Measurements from ENCODE around the gene DBH.

DBH gene

DNA sequence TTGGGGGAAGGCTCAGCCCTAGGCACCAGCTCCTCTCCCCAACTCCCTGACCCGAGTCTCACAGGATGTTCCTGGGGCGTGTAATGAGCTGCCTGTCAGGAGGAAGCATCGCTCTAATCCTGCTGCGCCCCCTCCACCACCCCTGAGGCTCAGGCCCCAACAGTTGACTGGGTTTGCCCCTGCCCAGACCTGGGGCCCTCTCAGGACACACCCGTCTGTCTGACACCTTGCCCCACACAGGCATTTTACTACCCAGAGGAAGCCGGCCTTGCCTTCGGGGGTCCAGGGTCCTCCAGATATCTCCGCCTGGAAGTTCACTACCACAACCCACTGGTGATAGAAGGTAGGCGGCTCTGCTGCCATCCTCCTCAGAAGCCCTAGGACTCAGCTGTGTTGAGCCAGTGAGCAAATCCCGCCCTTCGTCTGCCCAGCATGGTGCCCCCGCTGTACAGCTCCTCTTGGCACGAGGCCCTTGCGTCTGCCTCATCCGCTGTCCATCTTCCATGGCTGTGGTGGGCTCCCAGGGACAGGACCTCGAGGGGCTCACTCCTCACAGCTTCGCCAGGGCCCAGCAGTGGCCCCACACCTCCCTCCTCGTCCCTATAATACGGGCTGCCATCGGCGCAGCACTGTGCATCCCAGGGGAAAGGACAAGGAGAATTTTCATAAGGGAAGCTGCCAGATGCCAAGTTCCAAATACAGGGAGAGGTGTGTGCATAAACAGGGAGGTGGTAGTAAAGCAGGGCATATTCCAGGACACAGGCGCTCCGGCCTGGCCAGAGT lies 8.0 kb downstream of the DBH start:
- no peak for DNase-seq (ENCODE audit: low read depth)

DNA sequence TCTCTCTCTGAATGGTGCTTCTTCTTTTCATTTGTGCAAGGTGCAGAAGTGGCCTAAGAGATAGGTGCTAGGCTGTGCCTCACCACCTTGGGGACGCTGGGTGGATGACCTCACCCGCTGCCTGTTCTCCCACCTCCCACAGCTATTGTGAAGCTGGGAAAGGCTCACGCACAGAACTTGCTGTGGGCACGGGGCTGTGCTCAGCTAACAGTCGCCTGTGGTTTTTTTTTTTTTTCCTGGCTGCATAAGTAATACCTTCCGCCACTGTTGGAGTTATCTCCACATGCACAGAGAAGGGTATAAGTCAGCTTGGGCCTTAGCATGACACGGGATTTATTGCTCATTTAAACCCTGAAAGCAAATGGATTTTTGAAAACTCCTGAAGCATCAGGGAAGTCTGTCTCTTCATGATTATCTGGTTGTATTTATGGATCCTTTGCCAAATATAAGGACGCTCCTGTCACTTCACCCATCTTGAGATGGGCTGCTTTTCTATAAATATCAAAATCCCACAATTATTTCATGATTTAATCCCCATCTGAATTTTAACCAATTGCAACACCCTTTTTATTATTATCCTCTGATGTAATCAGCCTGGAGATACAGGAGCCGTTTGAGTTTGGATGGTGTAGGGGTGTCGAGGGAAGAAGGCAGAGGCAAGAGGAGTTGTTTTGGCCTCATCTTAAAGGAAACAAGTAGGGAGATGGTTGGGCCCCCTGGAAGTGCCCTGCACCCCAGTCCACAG lies 9.0 kb downstream of the DBH start:
- no peak for DNase-seq (ENCODE audit: low read depth)

- no peak for DNase-seq (ENCODE audit: low read depth)
Observed at GRCh38 chr9:133647148-133647547, 11.0 kb downstream of the DBH start.

DNA sequence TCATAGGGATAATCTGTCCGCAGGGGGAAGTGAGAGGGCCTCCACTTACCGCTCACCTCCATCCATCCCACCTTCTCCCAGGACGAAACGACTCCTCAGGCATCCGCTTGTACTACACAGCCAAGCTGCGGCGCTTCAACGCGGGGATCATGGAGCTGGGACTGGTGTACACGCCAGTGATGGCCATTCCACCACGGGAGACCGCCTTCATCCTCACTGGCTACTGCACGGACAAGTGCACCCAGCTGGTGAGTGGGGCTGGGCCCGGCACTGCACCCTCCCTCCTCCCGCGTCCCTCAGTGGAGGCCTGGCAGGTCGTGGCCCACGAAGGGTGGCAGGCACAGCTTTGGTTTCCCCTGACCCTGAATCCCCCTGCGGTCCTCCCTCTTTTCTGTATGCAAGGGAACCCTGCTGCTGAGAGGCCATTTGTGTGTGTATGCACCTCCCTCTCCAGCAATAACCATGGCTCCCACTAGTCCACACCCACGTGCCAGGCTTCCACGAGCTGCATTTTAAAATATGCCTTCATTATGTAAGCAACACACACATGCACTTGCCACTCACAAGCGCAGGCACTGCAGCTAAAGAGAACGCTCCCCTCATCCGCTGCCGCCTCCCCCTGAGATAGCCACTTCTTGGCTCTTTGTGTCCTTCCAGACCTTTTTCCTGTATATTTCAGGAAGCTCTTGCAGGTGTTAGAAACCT lies 11.8 kb downstream of the DBH start:
- no peak for DNase-seq (ENCODE audit: low read depth)

DNA sequence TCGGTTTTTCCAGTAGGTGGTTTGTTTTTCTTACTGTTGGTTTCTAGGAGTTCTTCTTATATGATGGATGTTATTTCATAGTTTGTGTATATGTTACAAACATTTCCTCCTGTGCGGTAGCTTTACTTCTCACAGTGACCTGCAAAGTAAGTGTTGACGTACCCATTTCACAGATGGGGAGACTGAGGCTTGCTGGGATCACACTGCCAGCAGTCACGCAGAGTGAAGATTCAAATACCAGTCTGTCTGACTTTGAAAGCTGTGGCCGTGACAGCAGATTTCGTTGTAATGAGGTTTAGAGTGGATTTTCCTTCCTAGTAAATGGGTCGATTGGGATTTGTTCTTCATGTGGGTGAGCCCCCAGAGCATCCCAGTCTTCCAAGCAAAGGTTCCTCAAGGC lies 13.0 kb downstream of the DBH start:
- DNase-seq (ENCODE audit: low read depth): no peak

GRCh38 chr9:133650026-133650425 lies 13.9 kb downstream of the DBH start:
- no peak for DNase-seq (ENCODE audit: low read depth)

DNA sequence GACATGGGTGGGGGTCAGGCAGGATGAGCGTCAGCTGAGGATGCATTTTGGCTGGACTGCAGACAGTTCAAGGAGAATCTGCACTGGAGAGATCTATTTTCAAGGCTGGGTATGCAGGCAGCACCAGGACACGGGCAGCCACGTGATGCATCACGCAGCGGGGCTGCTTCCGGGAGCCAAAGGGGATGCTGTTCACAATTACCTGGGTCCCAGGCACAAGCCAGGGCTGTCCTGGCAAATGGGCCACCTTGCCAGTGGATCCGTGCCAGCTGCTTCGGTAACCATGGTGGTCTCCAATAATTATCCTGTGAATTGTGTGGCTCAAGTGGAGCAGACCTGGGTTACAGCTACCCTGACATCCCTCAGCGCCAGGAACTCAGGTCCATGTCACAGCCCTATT lies 17.5 kb downstream of the DBH start:
- no peak for DNase-seq (ENCODE audit: low read depth)

GRCh38 chr9:133654736-133655657 lies 18.8 kb downstream of the DBH start:
- no peak for DNase-seq (ENCODE audit: low read depth)

GRCh38 chr9:133655701-133656100 lies 19.5 kb downstream of the DBH start:
- no peak for DNase-seq (ENCODE audit: low read depth)

- DNase-seq (ENCODE audit: low read depth): no peak
Observed at GRCh38 chr9:133656211-133657119, 20.3 kb downstream of the DBH start.

DNA sequence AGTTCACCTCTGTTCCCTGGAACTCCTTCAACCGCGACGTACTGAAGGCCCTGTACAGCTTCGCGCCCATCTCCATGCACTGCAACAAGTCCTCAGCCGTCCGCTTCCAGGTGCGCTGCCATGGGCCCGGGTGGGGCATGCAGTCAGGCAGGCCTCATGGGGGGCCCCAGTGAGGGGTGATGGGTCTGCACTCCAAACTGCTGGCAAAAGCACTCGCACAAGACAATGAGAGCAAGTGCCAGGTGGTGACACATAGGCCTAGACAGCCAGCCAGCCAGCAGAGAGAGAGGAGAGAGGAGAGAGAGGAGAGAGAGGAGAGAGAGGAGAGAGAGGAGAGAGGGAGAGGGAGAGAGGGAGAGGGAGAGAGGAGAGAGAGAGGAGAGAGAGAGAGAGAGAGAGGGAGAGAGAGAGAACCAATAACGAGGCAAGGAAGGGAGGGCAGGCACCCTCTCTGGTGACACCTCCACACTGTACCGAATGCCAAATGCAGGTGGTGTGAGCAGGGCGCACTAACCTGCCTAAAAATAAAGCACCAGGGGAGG lies 21.0 kb downstream of the DBH start:
- DNase-seq (ENCODE audit: low read depth): no peak

GRCh38 chr9:133658442-133659431 lies 22.6 kb downstream of the DBH start:
- DNase-seq (ENCODE audit: low read depth): no peak

- no peak for DNase-seq (ENCODE audit: low read depth)
Observed at GRCh38 chr9:133659516-133659915, 23.4 kb downstream of the DBH start.

DNA sequence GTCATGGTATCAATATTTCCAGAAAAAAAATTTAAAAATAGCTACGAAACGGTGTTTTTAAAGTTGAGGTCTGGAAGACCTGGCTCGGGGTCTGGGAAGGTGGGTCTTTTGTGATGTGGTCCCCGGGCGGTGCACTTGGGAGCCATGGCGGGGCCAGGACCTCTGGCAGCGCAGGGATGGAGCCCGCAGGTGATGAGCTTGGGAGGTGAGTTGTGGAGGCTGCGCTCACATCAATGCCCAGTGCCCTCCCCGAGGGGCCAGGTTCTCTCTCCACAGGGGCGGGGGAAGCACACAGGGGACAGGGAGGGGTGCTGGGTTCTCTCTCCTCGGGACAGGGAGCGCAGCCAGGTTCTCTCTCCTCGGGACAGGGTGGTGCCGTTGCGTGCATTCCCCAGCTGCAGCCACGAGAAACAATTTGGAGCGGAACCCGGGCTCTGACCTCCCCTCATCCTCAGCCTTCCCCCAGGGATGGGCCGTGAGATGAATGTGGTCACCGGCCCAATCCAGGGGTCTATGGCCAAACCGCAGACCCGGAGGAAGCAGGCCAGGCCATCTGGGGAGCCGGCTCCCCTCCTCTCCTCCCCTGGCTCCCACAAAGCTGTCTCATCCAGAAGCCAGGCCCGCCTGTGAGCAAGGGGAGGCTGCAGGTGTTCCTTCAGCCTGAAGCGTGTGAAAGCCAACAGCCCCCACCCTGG lies 25.8 kb downstream of the DBH start:
- DNase-seq (ENCODE audit: low read depth): no peak

- DNase-seq (ENCODE audit: low read depth): no peak
Observed at GRCh38 chr9:133664173-133665050, 28.2 kb downstream of the DBH start.

DNA sequence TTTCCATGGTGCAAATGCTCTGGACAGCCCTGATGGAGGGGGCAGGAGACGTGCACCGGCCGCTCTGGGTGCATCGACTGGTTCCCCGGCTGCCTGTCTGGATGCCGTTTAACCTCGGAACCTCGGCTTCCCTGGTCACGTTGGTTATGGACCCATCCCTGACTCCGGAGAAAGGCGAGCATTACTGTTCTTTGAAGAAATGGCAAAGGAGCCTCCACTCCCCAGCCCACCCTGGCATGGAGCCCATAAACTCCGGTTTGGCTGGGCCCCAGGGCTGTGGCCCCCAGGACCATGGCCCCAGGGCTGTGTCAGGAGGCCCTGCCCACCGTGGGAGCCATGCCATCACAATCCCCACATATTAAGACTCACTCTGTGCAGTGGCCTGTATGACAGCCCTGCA lies 28.9 kb downstream of the DBH start:
- DNase-seq (ENCODE audit: low read depth): no peak

DNA sequence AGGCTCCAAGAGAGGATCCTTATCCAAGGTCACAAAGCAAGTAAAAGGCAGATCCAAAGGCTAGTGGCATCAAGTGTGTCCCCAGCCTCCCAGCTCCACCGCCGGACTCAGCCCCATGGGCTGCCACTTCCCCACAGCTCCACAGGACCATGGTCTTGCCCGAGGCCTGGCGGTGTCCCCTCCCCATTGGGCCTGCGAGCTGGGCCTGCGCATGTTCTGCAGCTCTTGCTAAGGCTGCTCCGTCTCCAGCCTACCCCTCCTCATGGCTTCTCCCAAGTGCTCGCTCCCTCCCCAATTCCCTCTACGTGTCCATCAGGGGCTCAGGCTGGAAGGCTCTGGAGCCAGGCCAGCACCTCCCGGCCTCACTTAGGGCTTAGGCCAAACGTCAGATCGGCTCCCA lies 29.4 kb downstream of the DBH start:
- no peak for DNase-seq (ENCODE audit: low read depth)

GRCh38 chr9:133666387-133666786 lies 30.2 kb downstream of the DBH start:
- no peak for DNase-seq (ENCODE audit: low read depth)

Data from stimulated activated CD8-positive, alpha-beta memory T cell treated with anti-CD3 and anti-CD28 coated beads, Interleukin-7, amount 100 ng/mL, for 24 hours (primary cell).